ENCODE data around the gene STK24.

DNA sequence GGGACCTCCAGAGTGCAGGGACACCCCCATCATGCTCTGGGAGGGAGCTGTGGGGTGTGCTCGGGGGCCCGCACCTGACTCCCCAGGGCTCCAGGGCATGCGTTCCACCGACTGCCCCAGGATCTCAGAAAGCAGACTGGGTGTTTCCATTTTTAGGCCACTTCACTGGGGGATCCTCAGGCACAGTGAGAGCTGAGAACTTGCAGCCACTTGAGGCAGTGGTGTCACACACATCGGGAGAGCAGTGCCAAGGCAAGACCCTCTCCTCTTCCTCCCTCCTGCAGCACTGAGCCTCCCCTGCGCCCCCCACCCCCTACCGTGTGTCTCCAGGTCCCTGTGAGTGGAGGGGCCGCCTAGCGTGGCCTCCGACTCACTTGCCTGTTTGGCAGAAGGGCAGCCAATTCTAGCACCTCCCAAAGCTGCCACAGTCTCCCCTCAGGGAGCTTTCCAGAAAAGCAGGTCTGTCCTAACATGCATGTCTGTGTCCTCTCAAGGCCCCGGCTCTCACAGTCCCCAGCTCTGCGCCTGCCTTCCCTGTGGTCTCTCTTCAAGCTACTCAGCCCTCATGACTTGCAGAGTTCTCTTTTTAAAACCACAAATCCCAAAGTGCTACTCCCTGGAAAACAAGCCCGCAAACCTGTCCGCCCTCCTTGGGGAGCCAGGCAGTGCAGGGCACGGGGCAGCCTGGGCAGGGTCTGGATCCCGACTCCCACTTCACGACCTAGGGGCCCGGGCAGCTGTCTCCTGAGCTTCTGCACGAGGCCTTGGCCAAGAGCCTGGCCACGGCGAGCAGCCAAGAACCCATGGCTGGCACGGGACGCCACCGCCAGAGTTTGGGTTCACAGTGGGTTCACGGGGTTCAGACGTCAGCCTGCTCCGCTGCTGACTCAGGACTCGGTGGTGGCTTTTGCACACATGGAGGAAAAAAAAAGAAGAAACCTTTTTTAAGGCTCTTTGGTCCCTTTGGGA is 94.1 kb downstream of the STK24 start:
- TF ChIP-seq, protein P1, sequence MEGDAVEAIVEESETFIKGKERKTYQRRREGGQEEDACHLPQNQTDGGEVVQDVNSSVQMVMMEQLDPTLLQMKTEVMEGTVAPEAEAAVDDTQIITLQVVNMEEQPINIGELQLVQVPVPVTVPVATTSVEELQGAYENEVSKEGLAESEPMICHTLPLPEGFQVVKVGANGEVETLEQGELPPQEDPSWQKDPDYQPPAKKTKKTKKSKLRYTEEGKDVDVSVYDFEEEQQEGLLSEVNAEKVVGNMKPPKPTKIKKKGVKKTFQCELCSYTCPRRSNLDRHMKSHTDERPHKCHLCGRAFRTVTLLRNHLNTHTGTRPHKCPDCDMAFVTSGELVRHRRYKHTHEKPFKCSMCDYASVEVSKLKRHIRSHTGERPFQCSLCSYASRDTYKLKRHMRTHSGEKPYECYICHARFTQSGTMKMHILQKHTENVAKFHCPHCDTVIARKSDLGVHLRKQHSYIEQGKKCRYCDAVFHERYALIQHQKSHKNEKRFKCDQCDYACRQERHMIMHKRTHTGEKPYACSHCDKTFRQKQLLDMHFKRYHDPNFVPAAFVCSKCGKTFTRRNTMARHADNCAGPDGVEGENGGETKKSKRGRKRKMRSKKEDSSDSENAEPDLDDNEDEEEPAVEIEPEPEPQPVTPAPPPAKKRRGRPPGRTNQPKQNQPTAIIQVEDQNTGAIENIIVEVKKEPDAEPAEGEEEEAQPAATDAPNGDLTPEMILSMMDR (conservative IDR thresholded peaks at IDR 0.05) = no peak; the same call in 1 of the 2 replicates
- TF ChIP-seq ZFX (IDR thresholded peaks at IDR 0.05) = no peak
